T-helper 17 cell (primary cell): ENCODE results near the gene GJA1. TPM values are rescaled to one million over a fixed set of nuclear protein-coding genes. Genes with fewer than 3 reads are reported as not detected.
"Not testable (repeated sequence)": the region's sequence is repeated elsewhere in the genome, so short reads cannot be mapped to it uniquely, and the experiment has no call there.

Source experiments
- ATAC-seq: fragments of 150-1000 bp; cut with Tn5 transposase; 2 replicates; pipeline ENCODE4 v1.10.0; 2021; ENCODE audit warnings: mild to moderate bottlenecking, moderate library complexity
- DNase-seq, 3 donors: peaks; one replicate each; pipeline versions ENCODE4 v3.0.0 to v3.0.0-alpha.2; 2020 to 2021
- H3K9me3 ChIP-seq: one replicate; pipeline ENCODE4 v1.7.0; 2013; ENCODE audit warnings: low read length, mild to moderate bottlenecking; ENCODE audit not compliant: control insufficient read depth, poor library complexity, severe bottlenecking
- H3K27ac Mint-ChIP-seq: one replicate; pipeline ENCODE4 v1.8.0; 2022; ENCODE audit warnings: mild to moderate bottlenecking, moderate library complexity, mixed read lengths
- H3K27me3 Mint-ChIP-seq: one replicate; pipeline ENCODE4 v1.8.0; 2022; ENCODE audit warnings: mixed read lengths
- H3K36me3 Mint-ChIP-seq: one replicate; pipeline ENCODE4 v1.8.0; 2022; ENCODE audit warnings: low read depth, mixed read lengths
- H3K4me1 Mint-ChIP-seq: one replicate; pipeline ENCODE4 v1.8.0; 2022; ENCODE audit warnings: mild to moderate bottlenecking, mixed read lengths
- H3K4me3 Mint-ChIP-seq: one replicate; pipeline ENCODE4 v1.8.0; 2022; ENCODE audit warnings: mild to moderate bottlenecking, moderate library complexity, mixed read lengths
- total RNA-seq, 4 donors: library from RNA in 2 of 4; stranded (reverse) in 2 of 4; gene quantifications; one replicate each; pipeline ENCODE4 v1.2.3 and lab custom pipeline; 2022 to 2026

Gene GJA1
- total RNA-seq, 2 donors from 2014 or later: 0.12 TPM; not detected in 1

GRCh38 chr6:121442576-121442975 lies 7.1 kb downstream of the GJA1 start:
- H3K9me3 ChIP-seq: no peaks in the 10 kb centered on the region
- H3K36me3 Mint-ChIP-seq: peaks cover 1% of the 10 kb centered on the region
- no peak overlapping the region for H3K4me3 Mint-ChIP-seq
- peaks cover 50% of the 10 kb centered on the region for H3K27me3 Mint-ChIP-seq
- ATAC-seq: no peak
- no peak overlapping the region for H3K27ac Mint-ChIP-seq
- peaks cover 5% of the 10 kb centered on the region for H3K4me1 Mint-ChIP-seq
- no peak for DNase-seq

DNA sequence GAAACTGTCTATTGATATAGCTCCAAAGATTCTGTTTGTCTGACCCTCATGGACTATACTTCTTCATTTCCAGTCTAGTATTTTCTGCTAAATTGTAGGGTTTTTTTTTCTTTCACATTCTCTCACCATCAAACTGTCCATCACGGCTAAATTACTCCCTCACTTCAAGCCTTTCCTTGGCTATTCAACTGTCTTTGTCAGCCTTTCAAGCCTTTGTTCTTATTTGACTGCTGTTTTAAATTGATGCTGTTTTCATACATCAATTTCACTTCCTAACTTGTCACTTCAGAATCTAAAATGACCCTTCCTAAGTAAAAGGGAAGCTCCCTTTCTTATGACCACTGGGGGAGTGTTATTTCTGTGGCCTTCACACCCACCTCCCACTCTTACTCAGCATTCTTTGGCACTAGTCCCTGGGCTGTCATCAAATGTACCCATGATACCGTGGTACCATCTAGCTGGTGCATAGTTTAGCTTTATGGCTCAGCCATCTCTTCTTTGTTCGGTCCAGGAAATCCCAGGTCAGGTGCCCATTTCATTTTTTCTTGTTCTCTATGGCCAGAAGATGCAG lies 8.6 kb downstream of the GJA1 start:
- no peaks in the 10 kb centered on the region for H3K9me3 ChIP-seq
- H3K36me3 Mint-ChIP-seq: no peaks in the 10 kb centered on the region
- no peaks in the 10 kb centered on the region for H3K4me1 Mint-ChIP-seq
- ATAC-seq (no peak), DNase-seq (no peak)
- H3K27ac Mint-ChIP-seq: no peak overlapping the region
- peaks cover 45% of the 10 kb centered on the region for H3K27me3 Mint-ChIP-seq
- no peak overlapping the region for H3K4me3 Mint-ChIP-seq

GRCh38 chr6:121446705-121447104 lies 11.3 kb downstream of the GJA1 start:
- H3K9me3 ChIP-seq, H3K36me3 Mint-ChIP-seq, H3K4me1 Mint-ChIP-seq, DNase-seq, H3K4me3 Mint-ChIP-seq, ATAC-seq, H3K27ac Mint-ChIP-seq: not testable (repeated sequence)
- peaks cover 27% of the 10 kb centered on the region for H3K27me3 Mint-ChIP-seq

- not testable (repeated sequence) for ATAC-seq, H3K4me1 Mint-ChIP-seq, H3K36me3 Mint-ChIP-seq, H3K4me3 Mint-ChIP-seq, DNase-seq, H3K9me3 ChIP-seq, H3K27ac Mint-ChIP-seq
- peaks cover 25% of the 10 kb centered on the region for H3K27me3 Mint-ChIP-seq
These were observed 12.3 kb downstream of the GJA1 start for GRCh38 chr6:121447746-121448145.

GRCh38 chr6:121448528-121448927 lies 13.1 kb downstream of the GJA1 start:
- peaks cover 21% of the 10 kb centered on the region for H3K27me3 Mint-ChIP-seq
- H3K9me3 ChIP-seq, ATAC-seq, H3K4me1 Mint-ChIP-seq, DNase-seq, H3K4me3 Mint-ChIP-seq, H3K36me3 Mint-ChIP-seq, H3K27ac Mint-ChIP-seq: not testable (repeated sequence)

GRCh38 chr6:121449331-121449730 lies 13.9 kb downstream of the GJA1 start:
- Mint-ChIP-seq H3K27me3 (peaks cover 14% of the 10 kb centered on the region), H3K27ac (no peak overlapping the region), H3K4me1 (no peaks in the 10 kb centered on the region), H3K36me3 (peaks cover 2% of the 10 kb centered on the region), H3K4me3 (no peak overlapping the region)
- ATAC-seq (no peak), DNase-seq (no peak)
- H3K9me3 ChIP-seq: no peaks in the 10 kb centered on the region

GRCh38 chr6:121450242-121450641 lies 14.8 kb downstream of the GJA1 start:
- Mint-ChIP-seq H3K36me3 (peaks cover 2% of the 10 kb centered on the region), H3K4me1 (no peaks in the 10 kb centered on the region), H3K27me3 (peaks cover 11% of the 10 kb centered on the region), H3K27ac (no peak overlapping the region), H3K4me3 (no peak overlapping the region)
- H3K9me3 ChIP-seq: no peaks in the 10 kb centered on the region
- ATAC-seq (no peak), DNase-seq (no peak)

GRCh38 chr6:121451250-121451649 lies 15.8 kb downstream of the GJA1 start:
- Mint-ChIP-seq H3K27me3 (peaks cover 11% of the 10 kb centered on the region), H3K36me3 (peaks cover 2% of the 10 kb centered on the region), H3K4me3 (no peak overlapping the region), H3K4me1 (no peaks in the 10 kb centered on the region), H3K27ac (no peak overlapping the region)
- ATAC-seq (no peak), DNase-seq (no peak)
- no peaks in the 10 kb centered on the region for H3K9me3 ChIP-seq

GRCh38 chr6:121453191-121453590 lies 17.7 kb downstream of the GJA1 start:
- no peaks in the 10 kb centered on the region for H3K4me1 Mint-ChIP-seq
- H3K27ac Mint-ChIP-seq: no peak overlapping the region
- no peaks in the 10 kb centered on the region for H3K9me3 ChIP-seq
- no peak for DNase-seq
- H3K4me3 Mint-ChIP-seq: no peak overlapping the region
- H3K27me3 Mint-ChIP-seq: peaks cover 6% of the 10 kb centered on the region
- ATAC-seq: no peak
- H3K36me3 Mint-ChIP-seq: peaks cover 2% of the 10 kb centered on the region

DNA sequence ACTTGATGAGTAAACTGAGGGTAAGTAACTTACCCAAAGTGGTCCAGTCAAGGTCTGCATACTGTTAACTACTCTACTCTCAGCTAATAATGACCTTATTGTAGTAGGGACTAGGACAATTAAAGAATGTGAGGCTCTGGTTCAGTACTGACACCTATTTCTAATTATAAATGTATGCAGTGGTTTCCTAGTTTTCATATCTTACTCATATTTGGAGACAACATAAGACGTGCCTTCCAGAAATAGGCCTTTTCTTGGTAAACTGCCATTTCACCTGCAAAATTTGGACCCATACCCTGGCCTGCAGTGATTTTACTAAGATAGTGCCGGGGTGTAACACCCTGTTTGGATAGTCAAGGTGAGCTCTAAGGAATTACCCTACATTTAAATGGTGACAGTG lies 24.7 kb downstream of the GJA1 start:
- no peak overlapping the region for H3K27ac Mint-ChIP-seq
- no peak overlapping the region for H3K4me3 Mint-ChIP-seq
- H3K27me3 Mint-ChIP-seq: peaks cover 8% of the 10 kb centered on the region
- no peaks in the 10 kb centered on the region for H3K4me1 Mint-ChIP-seq
- DNase-seq (no peak), ATAC-seq (no peak)
- H3K9me3 ChIP-seq: no peaks in the 10 kb centered on the region
- no peaks in the 10 kb centered on the region for H3K36me3 Mint-ChIP-seq

GRCh38 chr6:121463087-121463486 lies 27.6 kb downstream of the GJA1 start:
- Mint-ChIP-seq H3K36me3 (no peaks in the 10 kb centered on the region), H3K4me1 (no peaks in the 10 kb centered on the region), H3K27ac (no peak overlapping the region), H3K27me3 (peaks cover 10% of the 10 kb centered on the region), H3K4me3 (no peak overlapping the region)
- H3K9me3 ChIP-seq: no peaks in the 10 kb centered on the region
- ATAC-seq (no peak), DNase-seq (no peak)

DNA sequence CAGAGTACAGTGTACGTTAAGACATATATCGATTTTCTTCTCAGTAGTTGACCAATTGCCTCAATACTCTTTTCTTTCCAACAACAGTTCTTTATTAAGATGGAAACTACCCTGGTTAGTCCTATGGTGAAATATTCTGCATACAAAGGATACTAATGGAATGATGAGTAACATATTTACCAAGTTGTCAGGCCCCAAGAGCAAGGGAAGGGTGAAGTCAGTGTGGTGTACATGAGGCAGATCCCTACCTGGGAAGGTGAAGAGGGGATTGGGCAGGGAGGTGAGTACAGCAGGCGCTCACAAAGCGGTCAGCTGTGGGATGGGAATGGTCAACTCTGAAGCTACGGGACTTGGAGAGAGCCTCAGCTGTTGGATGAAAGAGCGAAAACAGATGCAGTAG lies 29.7 kb downstream of the GJA1 start:
- H3K27ac Mint-ChIP-seq: no peak overlapping the region
- DNase-seq: no peak
- H3K9me3 ChIP-seq: no peaks in the 10 kb centered on the region
- H3K4me3 Mint-ChIP-seq: no peak overlapping the region
- no peaks in the 10 kb centered on the region for H3K36me3 Mint-ChIP-seq
- no peak for ATAC-seq
- no peaks in the 10 kb centered on the region for H3K4me1 Mint-ChIP-seq
- peaks cover 14% of the 10 kb centered on the region for H3K27me3 Mint-ChIP-seq

- Mint-ChIP-seq H3K4me1 (no peaks in the 10 kb centered on the region), H3K27me3 (no peaks in the 10 kb centered on the region), H3K36me3 (no peaks in the 10 kb centered on the region), H3K27ac (no peak overlapping the region), H3K4me3 (no peak overlapping the region)
- ATAC-seq (no peak), DNase-seq (no peak)
- no peaks in the 10 kb centered on the region for H3K9me3 ChIP-seq
These were observed 44.1 kb downstream of the GJA1 start for GRCh38 chr6:121479486-121480098.

GRCh38 chr6:121480099-121480713 lies 44.8 kb downstream of the GJA1 start:
- Mint-ChIP-seq H3K27me3 (no peaks in the 10 kb centered on the region), H3K36me3 (no peaks in the 10 kb centered on the region), H3K4me3 (no peak overlapping the region), H3K27ac (no peak overlapping the region), H3K4me1 (no peaks in the 10 kb centered on the region)
- no peaks in the 10 kb centered on the region for H3K9me3 ChIP-seq
- ATAC-seq (no peak), DNase-seq (no peak)
